H1 (cell line): ENCODE results near the gene METTL2A. TPM values are rescaled to one million over a fixed set of nuclear protein-coding genes. Genes with fewer than 3 reads are reported as not detected.
"Not testable (repeated sequence)": the region's sequence is repeated elsewhere in the genome, so short reads cannot be mapped to it uniquely, and the experiment has no call there.

Experiments used
- CTCF ChIA-PET: fragments of 300-600 bp; sonication (Branson Sonifier 250); formaldehyde crosslinking; loops from one replicate; lab custom pipeline; 2021; ENCODE audit not compliant: partially characterized antibody; lab: Charles Lee
- POLR2A ChIA-PET: fragments of 300-600 bp; sonication (Branson Sonifier 250); formaldehyde crosslinking; loops from one replicate; lab custom pipeline; 2021; ENCODE audit warnings: inconsistent platforms; ENCODE audit not compliant: partially characterized antibody; lab: Charles Lee
- DNase-seq, 2 experiments: peaks; one replicate each; pipeline versions ENCODE4 v3.0.0 to v3.0.0-alpha.2; 2010 to 2022; ENCODE audit warnings: low spot score in 2 of 2, low read depth in 1 of 2, mixed read lengths in 1 of 2
- FAIRE-seq: peaks from 2 replicates; lab custom pipeline; 2011; peaks lifted over from hg19 to GRCh38; lab: Jason Lieb, UNC
- H2AFZ ChIP-seq: 2 replicates; pipeline ENCODE4 v1.8.1; 2012; ENCODE audit warnings: low read length, inconsistent platforms
- H2AK5ac ChIP-seq: 2 replicates; pipeline ENCODE4 v1.6.1; 2013; ENCODE audit warnings: low read depth, low read length
- H2BK120ac ChIP-seq: replicated peaks from 2 replicates; pipeline ENCODE3; 2013; ENCODE audit warnings: low read depth, low read length, inconsistent platforms
- H2BK12ac ChIP-seq: 2 replicates; pipeline ENCODE4 v1.6.1; 2013; ENCODE audit warnings: low read depth, low read length
- H2BK15ac ChIP-seq: 2 replicates; pipeline ENCODE4 v1.6.1; 2013; ENCODE audit warnings: low read length
- H2BK20ac ChIP-seq: 2 replicates; pipeline ENCODE4 v1.6.1; 2013; ENCODE audit warnings: low read length
- H2BK5ac ChIP-seq: 2 replicates; pipeline ENCODE4 v1.6.1; 2013; ENCODE audit warnings: low read depth, low read length
- H3K14ac ChIP-seq: 2 replicates; pipeline ENCODE4 v1.6.1; 2013; ENCODE audit warnings: inconsistent platforms; ENCODE audit not compliant: insufficient read length
- H3K18ac ChIP-seq: 2 replicates; pipeline ENCODE4 v1.6.1; 2013; ENCODE audit warnings: low read length; ENCODE audit errors: extremely low read depth
- H3K23ac ChIP-seq: 2 replicates; pipeline ENCODE4 v1.6.1; 2013; ENCODE audit warnings: inconsistent platforms; ENCODE audit not compliant: insufficient read length
- H3K23me2 ChIP-seq: 2 replicates; pipeline ENCODE4 v1.6.1; 2013; ENCODE audit warnings: low read depth, low read length
- H3K27ac ChIP-seq: 2 replicates; pipeline ENCODE4 v1.6.1; 2011; ENCODE audit warnings: low read depth, low read length, inconsistent platforms
- H3K27me3 ChIP-seq, 4 experiments: replicated peaks in 1 of 4; 1 replicate in 1 of 4; 2 replicates in 3 of 4; pipeline versions ENCODE4 v1.6.1 to v1.8.1; 2011 to 2013; ENCODE audit warnings: low read length in 3 of 4, mild to moderate bottlenecking in 3 of 4, inconsistent platforms in 2 of 4, mixed read lengths in 2 of 4, moderate library complexity in 1 of 4; ENCODE audit not compliant: control insufficient read depth in 3 of 4, insufficient read depth in 3 of 4; ENCODE audit errors: extremely low read depth in 1 of 4
- H3K36me3 ChIP-seq, 4 experiments: 2 replicates each; pipeline versions ENCODE4 v1.6.1 to v1.8.1; 2011 to 2013; ENCODE audit warnings: mild to moderate bottlenecking in 4 of 4, low read length in 3 of 4, moderate library complexity in 2 of 4, control low read depth in 1 of 4, inconsistent platforms in 1 of 4; ENCODE audit not compliant: insufficient read depth in 4 of 4, control insufficient read depth in 2 of 4
- H3K4ac ChIP-seq: replicated peaks from 2 replicates; pipeline ENCODE3; 2013; ENCODE audit warnings: low read length, low read depth, mixed read lengths, inconsistent platforms; ENCODE audit not compliant: insufficient read length
- H3K4me1 ChIP-seq, 4 experiments: replicated peaks in 1 of 4; 1 replicate in 1 of 4; 2 replicates in 3 of 4; pipeline versions ENCODE4 v1.6.1 to v1.8.1; 2011 to 2013; ENCODE audit warnings: low read length in 3 of 4, inconsistent platforms in 2 of 4, mixed read lengths in 1 of 4; ENCODE audit not compliant: insufficient read depth in 4 of 4, control insufficient read depth in 3 of 4
- H3K4me2 ChIP-seq, 2 experiments: 2 replicates each; pipeline versions ENCODE4 v1.6.1 to v1.8.1; 2011 to 2013; ENCODE audit warnings: low read depth in 2 of 2, low read length in 2 of 2, control low read depth in 1 of 2, inconsistent platforms in 1 of 2, mild to moderate bottlenecking in 1 of 2; ENCODE audit not compliant: insufficient read depth in 1 of 2
- H3K4me3 ChIP-seq, 4 experiments: fragments of 200-600, 300-600 bp in 1 of 4; sonication (generic), shearing (Covaris generic), sonication (Bioruptor Twin) in 1 of 4; 2 replicates each; pipeline versions ENCODE4 v1.5.1 to v1.8.1; 2011 to 2016; ENCODE audit warnings: low read length in 4 of 4, low read depth in 3 of 4, control low read depth in 2 of 4, inconsistent platforms in 2 of 4, mild to moderate bottlenecking in 2 of 4, mixed read lengths in 1 of 4, moderate library complexity in 1 of 4; ENCODE audit not compliant: insufficient read depth in 2 of 4; ENCODE audit errors: extremely low read depth in 1 of 4
- H3K56ac ChIP-seq: replicated peaks from 2 replicates; pipeline ENCODE3; 2013; ENCODE audit warnings: low read depth, mild to moderate bottlenecking, mixed read lengths, low read length, inconsistent platforms; ENCODE audit not compliant: insufficient read length
- H3K79me1 ChIP-seq: 2 replicates; pipeline ENCODE4 v1.6.1; 2013; ENCODE audit warnings: low read depth, low read length, control low read depth
- H3K79me2 ChIP-seq, 2 experiments: 2 replicates each; pipeline versions ENCODE4 v1.6.1 to v1.8.1; 2012 to 2013; ENCODE audit warnings: low read length in 2 of 2, mild to moderate bottlenecking in 2 of 2, inconsistent platforms in 1 of 2; ENCODE audit not compliant: insufficient read depth in 2 of 2, control insufficient read depth in 1 of 2
- H3K9ac ChIP-seq, 4 experiments: replicated peaks in 1 of 4; 1 replicate in 1 of 4; 2 replicates in 3 of 4; pipeline versions ENCODE4 v1.6.1 to v1.8.1; 2011 to 2013; ENCODE audit warnings: low read depth in 3 of 4, low read length in 3 of 4, control low read depth in 2 of 4, mild to moderate bottlenecking in 2 of 4, moderate library complexity in 2 of 4, inconsistent platforms in 1 of 4; ENCODE audit errors: extremely low read depth in 1 of 4
- H3K9me3 ChIP-seq, 2 experiments: 2 replicates each; pipeline versions ENCODE4 v1.6.1 to v1.8.1; 2012 to 2013; ENCODE audit warnings: mild to moderate bottlenecking in 2 of 2, moderate library complexity in 2 of 2, control low read depth in 1 of 2, inconsistent platforms in 1 of 2, low read depth in 1 of 2, low read length in 1 of 2, mixed read lengths in 1 of 2; ENCODE audit not compliant: insufficient read depth in 2 of 2
- H4K20me1 ChIP-seq, 2 experiments: replicated peaks in 1 of 2; 2 replicates each; pipeline versions ENCODE3 to v1.8.1; 2011 to 2013; ENCODE audit warnings: inconsistent platforms in 2 of 2, low read length in 2 of 2, mild to moderate bottlenecking in 1 of 2; ENCODE audit not compliant: insufficient read depth in 2 of 2, control insufficient read depth in 1 of 2
- H4K5ac ChIP-seq: 2 replicates; pipeline ENCODE4 v1.6.1; 2013; ENCODE audit warnings: low read length, low read depth, mixed read lengths, inconsistent platforms; ENCODE audit not compliant: insufficient read length
- H4K8ac ChIP-seq: 2 replicates; pipeline ENCODE4 v1.8.0; 2013; ENCODE audit warnings: mild to moderate bottlenecking, moderate library complexity, low read length, inconsistent platforms; ENCODE audit not compliant: insufficient read depth; ENCODE audit errors: extremely low read depth
- H4K91ac ChIP-seq: replicated peaks from 2 replicates; pipeline ENCODE3; 2013; ENCODE audit warnings: low read length, mixed read lengths, inconsistent platforms; ENCODE audit not compliant: insufficient read length
- WGBS, 2 experiments: shearing (Covaris generic) in 1 of 2; methylation state at CpG; one replicate each; pipeline versions ENCODE4 v1.1.6 to v1.1.7; 2013 to 2015; ENCODE audit warnings: low lambda C conversion rate in 2 of 2, mixed read lengths in 2 of 2, inconsistent platforms in 1 of 2, low coverage in 1 of 2, missing lambda C conversion rate in 1 of 2; ENCODE audit not compliant: insufficient replicate concordance in 2 of 2, insufficient coverage in 1 of 2, insufficient read length in 1 of 2; ENCODE audit errors: extremely low coverage in 1 of 2, missing lambda C conversion rate in 1 of 2; 5-methylcytosine and 5-hydroxymethylcytosine counted together
- polyA plus RNA-seq, 7 experiments: library from polyadenylated mRNA; depleted of rRNA in 3 of 7; stranded (reverse) in 5 of 7; unstranded in 2 of 7; fragments of >200 nt in 5 of 7; fragments of 200-250 nt in 2 of 7; gene quantifications; 1 replicate in 5 of 7; 2 replicates in 1 of 7; 4 replicates in 1 of 7; pipeline versions ENCODE4 v1.2.1 to v1.2.3, GENCODE V29; 2011 to 2013; ENCODE audit warnings: missing spikeins in 2 of 7, mixed read lengths in 2 of 7
- total RNA-seq: library from RNA; stranded (reverse); fragmentation: NEBNext Ultra II Directional; extraction: Animal tissue kit (Norgen Biotek cat#: 25700); gene quantifications from 2 replicates; pipeline ENCODE4 v1.2.1, GENCODE V29; 2021

The METTL2A gene
- total and polyA plus RNA-seq, 2 of the 8 experiments (the other 6 are each of a cell fraction or from before 2014, with no cell fraction given) = 16.2 to 40.5 TPM

- not testable (repeated sequence) for H3K4ac ChIP-seq, H3K23me2 ChIP-seq, H2BK15ac ChIP-seq, H3K4me1 ChIP-seq, H3K14ac ChIP-seq, H4K91ac ChIP-seq, H4K5ac ChIP-seq, H3K27me3 ChIP-seq, H2AK5ac ChIP-seq, H4K20me1 ChIP-seq, H3K9me3 ChIP-seq, H3K9ac ChIP-seq, H3K27ac ChIP-seq, H2BK120ac ChIP-seq, FAIRE-seq, H2BK20ac ChIP-seq, H3K18ac ChIP-seq, H3K4me2 ChIP-seq, H4K8ac ChIP-seq, H3K23ac ChIP-seq, H3K79me1 ChIP-seq, H3K4me3 ChIP-seq, DNase-seq, H2AFZ ChIP-seq, H3K56ac ChIP-seq, H2BK5ac ChIP-seq, H2BK12ac ChIP-seq, H3K79me2 ChIP-seq
- peaks cover 9 to 57% (median 43%) of the 10 kb centered on the region in 4 experiments; a peak in 7 of 8 replicates for H3K36me3 ChIP-seq
- ChIA-PET CTCF (interaction anchor here (0.7 to 1.4 kb wide), 2 partner anchors 15 to 22 kb away, joined by 3 to 5 read pairs; no protein-coding TSS in a partner anchor), POLR2A (interaction anchor here (0.6 kb wide), 1 partner anchor 224 kb away, joined by 3 read pairs; no protein-coding TSS in a partner anchor)
- 98% methylated on average over 4 of the region's 4 CpGs; no CpG with 5 or more reads in 1 of the 2 experiments for WGBS, 2 experiments
Measured at GRCh38 chr17:62445791-62446190, 22.1 kb downstream of the METTL2A start.

DNA sequence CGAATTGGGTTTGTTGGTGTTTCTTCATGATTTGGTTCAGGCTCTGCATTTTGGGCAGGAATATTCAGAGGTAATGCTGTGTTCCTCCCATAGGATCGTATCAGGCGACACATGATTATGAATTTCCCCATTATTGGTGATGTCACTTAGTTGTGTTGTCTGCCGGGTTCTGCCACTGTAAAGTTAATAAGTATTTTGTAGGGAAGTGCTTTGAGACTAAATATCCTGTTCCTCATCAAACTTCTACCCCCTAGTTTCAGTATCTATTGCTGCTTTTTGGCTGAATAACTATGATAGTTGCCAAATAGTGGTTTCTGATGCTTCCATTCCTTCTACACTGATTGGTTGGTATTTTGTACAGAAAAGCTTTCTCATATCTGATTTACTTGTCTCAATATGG, 28.5 kb downstream of the METTL2A start:
- H3K4me3 ChIP-seq, H2BK20ac ChIP-seq, POLR2A ChIA-PET, H4K8ac ChIP-seq, H3K79me1 ChIP-seq, H4K5ac ChIP-seq, H4K20me1 ChIP-seq, H3K14ac ChIP-seq, H4K91ac ChIP-seq, H3K79me2 ChIP-seq, H2BK120ac ChIP-seq, H3K56ac ChIP-seq, H3K9ac ChIP-seq, H3K23me2 ChIP-seq, H3K4ac ChIP-seq, H3K23ac ChIP-seq, H3K18ac ChIP-seq, H3K4me2 ChIP-seq, H2AFZ ChIP-seq, H3K4me1 ChIP-seq, DNase-seq, FAIRE-seq, H2BK12ac ChIP-seq, H3K9me3 ChIP-seq, H2BK15ac ChIP-seq, H2BK5ac ChIP-seq, H3K27me3 ChIP-seq, H3K27ac ChIP-seq, H2AK5ac ChIP-seq: not testable (repeated sequence)
- CTCF ChIA-PET = interaction anchor here (0.6 kb wide), 1 partner anchor 21 kb away, joined by 3 read pairs; no protein-coding TSS in a partner anchor
- H3K36me3 ChIP-seq = peaks cover 5 to 17% (median 13%) of the 10 kb centered on the region in 4 experiments; a peak in 7 of 8 replicates
- WGBS, 2 experiments = 97% methylated on average over 4 of the region's 4 CpGs; no CpG with 5 or more reads in 1 of the 2 experiments
